Measurements from ENCODE around the gene CEMP1.
"Not testable (repeated sequence)": the region's sequence is repeated elsewhere in the genome, so short reads cannot be mapped to it uniquely, and the experiment has no call there.

The CEMP1 gene

GRCh38 chr16:2531371-2531695 lies at the start of gene CEMP1:
CEMP1 (minus strand) TSS chr16:2531408; CDS start chr16:2531073, 335 bp downstream.
- no peak for DNase-seq

GRCh38 chr16:2580818-2581217 lies 49.6 kb upstream of the CEMP1 start:
- DNase-seq = not testable (repeated sequence)

- DNase-seq = not testable (repeated sequence)
These were observed 48.9 kb upstream of the CEMP1 start for GRCh38 chr16:2580143-2580542.

- DNase-seq = not testable (repeated sequence)
These were observed 47.7 kb upstream of the CEMP1 start for GRCh38 chr16:2578905-2579304.

GRCh38 chr16:2577044-2577443 lies 45.8 kb upstream of the CEMP1 start:
- DNase-seq = not testable (repeated sequence)

GRCh38 chr16:2575839-2576238 lies 44.6 kb upstream of the CEMP1 start:
- DNase-seq = not testable (repeated sequence)

- DNase-seq = not testable (repeated sequence)
These were observed 41.5 kb upstream of the CEMP1 start for GRCh38 chr16:2572704-2573103.

- not testable (repeated sequence) for DNase-seq
These were observed 37.4 kb upstream of the CEMP1 start for GRCh38 chr16:2568573-2568972.

GRCh38 chr16:2567506-2567905 lies 36.3 kb upstream of the CEMP1 start:
- DNase-seq = not testable (repeated sequence)

- DNase-seq = not testable (repeated sequence)
These were observed 29.6 kb upstream of the CEMP1 start for GRCh38 chr16:2560798-2561133.

GRCh38 chr16:2560131-2560797 lies 29.1 kb upstream of the CEMP1 start:
- DNase-seq = not testable (repeated sequence)

GRCh38 chr16:2557150-2557549 lies 25.9 kb upstream of the CEMP1 start:
- DNase-seq = not testable (repeated sequence)

GRCh38 chr16:2554709-2555425 lies 23.7 kb upstream of the CEMP1 start:
- DNase-seq = not testable (repeated sequence)

- not testable (repeated sequence) for DNase-seq
These were observed 20.2 kb upstream of the CEMP1 start for GRCh38 chr16:2551420-2551889.

GRCh38 chr16:2550283-2550878 lies 19.2 kb upstream of the CEMP1 start:
- DNase-seq = not testable (repeated sequence)

GRCh38 chr16:2543771-2544170 lies 12.6 kb upstream of the CEMP1 start:
- DNase-seq = not testable (repeated sequence)

GRCh38 chr16:2541409-2541808 lies 10.2 kb upstream of the CEMP1 start:
- not testable (repeated sequence) for DNase-seq

GRCh38 chr16:2540912-2541311 lies 9.7 kb upstream of the CEMP1 start:
- not testable (repeated sequence) for DNase-seq

- peak in 1 of 2 experiments; percentile 23 for DNase-seq
These were observed 8.7 kb upstream of the CEMP1 start for GRCh38 chr16:2539845-2540458.

- not testable (repeated sequence) for DNase-seq
These were observed 8.1 kb upstream of the CEMP1 start for GRCh38 chr16:2539192-2539844.

- peak; percentile 90 to 94 for DNase-seq
These were observed 6.5 kb upstream of the CEMP1 start, which contains the start of gene PDPK1 for GRCh38 chr16:2537451-2538379. PDPK1 (plus strand) TSS chr16:2538021; CDS start chr16:2538113, 92 bp downstream.

GRCh38 chr16:2535625-2536013 lies 4.4 kb upstream of the CEMP1 start:
- no peak for DNase-seq
